Fibroblast of lung (primary cell): ENCODE measurements around the gene TXNL4B.

Experiments used
- CTCF ChIP-seq, 2 donors: IDR thresholded peaks in 1 of 2; conservative IDR thresholded peaks in 1 of 2; 1 replicate in 1 of 2; 2 replicates in 1 of 2; pipeline ENCODE4 v1.5.1; 2011 to 2012; ENCODE audit warnings: low read length in 2 of 2, control low read depth in 1 of 2, inconsistent platforms in 1 of 2, low read depth in 1 of 2, mild to moderate bottlenecking in 1 of 2
- EZH2 ChIP-seq: IDR thresholded peaks from 2 replicates; pipeline ENCODE4 v1.5.1; 2012; ENCODE audit warnings: low read length, control low read depth, mild to moderate bottlenecking; ENCODE audit errors: missing control alignments

GRCh38 chr16:72104905-72105304, 11.5 kb upstream of the TXNL4B start:
- TF ChIP-seq CTCF (conservative IDR thresholded peaks at IDR 0.05 in 1 of 2, IDR thresholded peaks at IDR 0.05 in 1 of 2; ENCODE audit: low read depth in 1 of 2, low read length in 2 of 2) = no peak
- no peak for TF ChIP-seq EZH2
